Measurements from ENCODE around the gene MTM1. TPM values are rescaled to one million over a fixed set of nuclear protein-coding genes. Genes with fewer than 3 reads are reported as not detected.
A peak's percentile ranks its signal among the peaks of the same experiment; 100 is the strongest.

MTM1 gene
- total RNA-seq, 1 donor, result 9.8 TPM

- Histone ChIP-seq H3K4me1 (ENCODE audit: insufficient read depth, low read length) (peaks cover 3% of the 10 kb centered on the region), H3K36me3 (ENCODE audit: insufficient read depth, low read length) (no peaks in the 10 kb centered on the region), H4K20me1 (ENCODE audit: insufficient read depth, low read length) (no peaks in the 10 kb centered on the region), H2AFZ (ENCODE audit: low read length) (no peak overlapping the region), H3K4me3 (ENCODE audit: insufficient read depth, low read length) (no peak overlapping the region), H3K79me2 (ENCODE audit: insufficient read depth, low read length) (no peaks in the 10 kb centered on the region), H3K4me2 (ENCODE audit: insufficient read depth, low read length) (no peak overlapping the region), H3K27ac (ENCODE audit: low read depth, low read length) (peak overlapping the region; percentile 2), H3K27me3 (ENCODE audit: insufficient read depth, low read length) (no peaks in the 10 kb centered on the region), H3K9me3 (ENCODE audit: low read depth, low read length) (no peaks in the 10 kb centered on the region)
- no peak for DNase-seq (ENCODE audit: insufficient read length, low spot score, missing footprints)
- no peak for TF ChIP-seq CTCF (IDR thresholded peaks at IDR 0.05; ENCODE audit: extremely low read depth, low read depth, low read length)
Observed at GRCh38 chrX:150648296-150648940, 80.0 kb downstream of the MTM1 start.

DNA sequence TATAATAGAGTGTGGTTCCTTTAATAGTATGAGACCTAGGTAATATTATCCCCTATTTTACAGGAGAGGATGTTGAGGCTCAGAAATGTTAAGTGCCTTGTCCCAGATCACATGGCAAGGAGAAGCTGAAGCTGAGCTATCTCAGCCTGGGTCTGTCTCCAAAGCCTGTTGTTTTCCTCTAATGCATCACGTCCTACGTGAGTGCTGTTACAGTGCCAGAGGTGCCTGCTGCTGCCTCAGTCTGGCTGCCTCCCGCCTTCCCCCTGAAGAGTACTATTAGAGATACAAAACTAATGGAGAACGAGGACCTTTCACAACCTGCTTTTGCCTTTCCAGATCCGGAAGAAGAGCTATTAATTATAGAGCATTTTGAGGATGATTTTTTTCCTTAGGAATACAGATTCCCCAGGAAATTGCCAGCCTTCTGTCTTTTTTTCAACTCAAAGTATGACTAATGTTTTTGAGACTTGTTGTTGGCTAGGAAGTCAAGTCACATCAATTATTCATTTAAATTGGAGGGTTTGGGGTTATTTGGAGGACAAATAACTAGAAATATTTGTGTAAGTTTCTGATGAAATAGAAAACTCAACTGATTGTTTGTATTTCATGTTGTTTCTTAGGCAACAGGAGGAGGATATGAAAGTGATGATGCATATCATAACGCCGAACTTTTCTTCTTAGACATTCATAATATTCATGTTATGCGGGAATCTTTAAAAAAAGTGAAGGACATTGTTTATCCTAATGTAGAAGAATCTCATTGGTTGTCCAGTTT lies 80.9 kb downstream of the MTM1 start:
- Histone ChIP-seq H3K4me1 (ENCODE audit: insufficient read depth, low read length) (peaks cover 3% of the 10 kb centered on the region), H4K20me1 (ENCODE audit: insufficient read depth, low read length) (no peaks in the 10 kb centered on the region), H2AFZ (ENCODE audit: low read length) (no peak overlapping the region), H3K4me2 (ENCODE audit: insufficient read depth, low read length) (peak overlapping the region; percentile 21), H3K79me2 (ENCODE audit: insufficient read depth, low read length) (no peaks in the 10 kb centered on the region), H3K9me3 (ENCODE audit: low read depth, low read length) (no peaks in the 10 kb centered on the region), H3K27ac (ENCODE audit: low read depth, low read length) (peak overlapping the region; percentile 62), H3K36me3 (ENCODE audit: insufficient read depth, low read length) (no peaks in the 10 kb centered on the region), H3K27me3 (ENCODE audit: insufficient read depth, low read length) (no peaks in the 10 kb centered on the region), H3K4me3 (ENCODE audit: insufficient read depth, low read length) (no peak overlapping the region)
- TF ChIP-seq CTCF (IDR thresholded peaks at IDR 0.05; ENCODE audit: extremely low read depth, low read depth, low read length), result no peak
- peak; percentile 25 for DNase-seq (ENCODE audit: insufficient read length, low spot score, missing footprints)

DNA sequence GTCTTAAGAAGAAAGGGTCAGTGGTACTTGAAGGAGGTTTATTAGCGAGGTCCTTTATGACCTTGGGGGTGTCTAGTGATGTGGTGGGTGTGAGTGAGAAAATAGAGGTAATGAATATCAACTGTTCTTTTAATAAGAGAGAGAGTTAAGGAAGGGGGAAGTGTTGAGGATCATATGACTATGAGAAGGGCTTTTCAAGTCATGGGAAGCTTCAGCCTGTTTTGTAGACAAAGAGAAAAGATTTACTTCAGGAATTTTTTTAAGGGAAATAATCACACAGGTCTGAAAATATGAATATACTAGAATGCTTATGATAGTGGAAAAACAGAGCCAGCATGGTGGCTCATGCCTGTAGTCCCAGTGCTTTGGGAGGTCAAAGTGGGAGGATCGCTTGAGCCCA lies 83.5 kb downstream of the MTM1 start:
- no peaks in the 10 kb centered on the region for H3K27me3 ChIP-seq (ENCODE audit: insufficient read depth, low read length)
- H3K79me2 ChIP-seq (ENCODE audit: insufficient read depth, low read length), result no peaks in the 10 kb centered on the region
- no peaks in the 10 kb centered on the region for H3K9me3 ChIP-seq (ENCODE audit: low read depth, low read length)
- no peak overlapping the region for H3K27ac ChIP-seq (ENCODE audit: low read depth, low read length)
- DNase-seq (ENCODE audit: insufficient read length, low spot score, missing footprints), result no peak
- H3K4me2 ChIP-seq (ENCODE audit: insufficient read depth, low read length), result no peak overlapping the region
- no peak overlapping the region for H2AFZ ChIP-seq (ENCODE audit: low read length)
- H3K4me1 ChIP-seq (ENCODE audit: insufficient read depth, low read length), result peaks cover 3% of the 10 kb centered on the region
- H3K4me3 ChIP-seq (ENCODE audit: insufficient read depth, low read length), result no peak overlapping the region
- H4K20me1 ChIP-seq (ENCODE audit: insufficient read depth, low read length), result no peaks in the 10 kb centered on the region
- H3K36me3 ChIP-seq (ENCODE audit: insufficient read depth, low read length), result peaks cover 3% of the 10 kb centered on the region
- TF ChIP-seq CTCF (IDR thresholded peaks at IDR 0.05; ENCODE audit: extremely low read depth, low read depth, low read length), result no peak

DNA sequence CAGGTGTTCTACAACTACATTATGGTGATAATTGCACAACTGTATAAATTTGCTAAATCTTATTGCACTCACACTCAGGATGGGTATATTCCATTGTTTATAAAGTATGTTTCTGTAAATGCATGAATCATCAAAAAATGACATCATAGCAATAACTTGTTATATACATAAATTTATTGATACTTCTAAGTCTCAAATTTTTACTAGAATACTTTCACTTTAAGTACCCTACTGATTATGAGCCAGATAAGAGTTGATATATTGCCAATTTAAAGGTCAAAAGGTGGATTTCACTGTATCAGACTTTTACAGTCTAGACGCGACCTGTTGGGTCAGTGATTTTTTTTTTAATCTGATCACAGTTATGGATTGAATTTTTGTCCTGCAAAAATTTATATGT lies 87.4 kb downstream of the MTM1 start:
- Histone ChIP-seq H3K27me3 (ENCODE audit: insufficient read depth, low read length) (no peaks in the 10 kb centered on the region), H2AFZ (ENCODE audit: low read length) (no peak overlapping the region), H3K9me3 (ENCODE audit: low read depth, low read length) (no peaks in the 10 kb centered on the region), H3K27ac (ENCODE audit: low read depth, low read length) (no peak overlapping the region), H4K20me1 (ENCODE audit: insufficient read depth, low read length) (no peaks in the 10 kb centered on the region), H3K4me1 (ENCODE audit: insufficient read depth, low read length) (no peaks in the 10 kb centered on the region), H3K36me3 (ENCODE audit: insufficient read depth, low read length) (peaks cover 6% of the 10 kb centered on the region), H3K79me2 (ENCODE audit: insufficient read depth, low read length) (no peaks in the 10 kb centered on the region), H3K4me3 (ENCODE audit: insufficient read depth, low read length) (no peak overlapping the region), H3K4me2 (ENCODE audit: insufficient read depth, low read length) (no peak overlapping the region)
- no peak for TF ChIP-seq CTCF (IDR thresholded peaks at IDR 0.05; ENCODE audit: extremely low read depth, low read depth, low read length)
- DNase-seq (ENCODE audit: insufficient read length, low spot score, missing footprints), result no peak
